Measurements from ENCODE around the gene RSRC1.

Gene RSRC1

DNA sequence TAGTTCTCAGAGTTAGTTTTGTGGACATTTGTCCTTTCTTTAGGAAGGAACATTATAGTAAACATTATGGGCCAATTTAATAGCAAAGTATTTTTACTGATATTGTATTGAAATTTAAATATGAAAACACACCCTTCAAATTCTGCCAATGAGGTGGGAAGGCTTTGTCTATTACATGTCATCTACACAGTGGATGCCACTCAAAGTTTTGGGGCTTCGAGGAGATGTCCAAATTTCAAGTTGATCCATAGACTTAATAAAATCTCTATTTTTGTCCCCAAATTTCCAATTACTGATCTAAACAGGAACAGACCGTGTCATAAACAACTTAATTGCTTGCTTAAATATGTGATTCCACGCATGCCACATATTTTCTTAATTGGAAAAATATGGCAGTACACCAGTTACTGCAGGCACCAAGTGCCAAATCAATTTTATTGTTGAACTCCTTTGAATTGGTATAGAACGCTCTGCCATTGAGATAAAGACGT is 5.4 kb upstream of the RSRC1 start:
- TF ChIP-seq ZC3H10 (CRISPR knock-in tag; IDR thresholded peaks at IDR 0.05) (no peak), SNAI2 (CRISPR knock-in tag; IDR thresholded peaks at IDR 0.05) (no peak), BACH2 (CRISPR knock-in tag; IDR thresholded peaks at IDR 0.05; ENCODE audit: borderline replicate concordance) (no peak), TOX (CRISPR knock-in tag; IDR thresholded peaks at IDR 0.05; ENCODE audit: borderline replicate concordance) (no peak), GLIS3 (CRISPR knock-in tag; IDR thresholded peaks at IDR 0.05) (no peak), TCF4 (CRISPR knock-in tag; IDR thresholded peaks at IDR 0.05; ENCODE audit: borderline replicate concordance) (no peak), OSR1 (CRISPR knock-in tag; IDR thresholded peaks at IDR 0.05) (no peak), ZFP30 (CRISPR knock-in tag; IDR thresholded peaks at IDR 0.05) (no peak)
- TF ChIP-seq, protein P1, sequence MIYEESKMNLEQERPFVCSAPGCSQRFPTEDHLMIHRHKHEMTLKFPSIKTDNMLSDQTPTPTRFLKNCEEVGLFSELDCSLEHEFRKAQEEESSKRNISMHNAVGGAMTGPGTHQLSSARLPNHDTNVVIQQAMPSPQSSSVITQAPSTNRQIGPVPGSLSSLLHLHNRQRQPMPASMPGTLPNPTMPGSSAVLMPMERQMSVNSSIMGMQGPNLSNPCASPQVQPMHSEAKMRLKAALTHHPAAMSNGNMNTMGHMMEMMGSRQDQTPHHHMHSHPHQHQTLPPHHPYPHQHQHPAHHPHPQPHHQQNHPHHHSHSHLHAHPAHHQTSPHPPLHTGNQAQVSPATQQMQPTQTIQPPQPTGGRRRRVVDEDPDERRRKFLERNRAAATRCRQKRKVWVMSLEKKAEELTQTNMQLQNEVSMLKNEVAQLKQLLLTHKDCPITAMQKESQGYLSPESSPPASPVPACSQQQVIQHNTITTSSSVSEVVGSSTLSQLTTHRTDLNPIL (CRISPR knock-in tag; IDR thresholded peaks at IDR 0.05; ENCODE audit: low read depth), result no peak
- TF ChIP-seq, protein P2, sequence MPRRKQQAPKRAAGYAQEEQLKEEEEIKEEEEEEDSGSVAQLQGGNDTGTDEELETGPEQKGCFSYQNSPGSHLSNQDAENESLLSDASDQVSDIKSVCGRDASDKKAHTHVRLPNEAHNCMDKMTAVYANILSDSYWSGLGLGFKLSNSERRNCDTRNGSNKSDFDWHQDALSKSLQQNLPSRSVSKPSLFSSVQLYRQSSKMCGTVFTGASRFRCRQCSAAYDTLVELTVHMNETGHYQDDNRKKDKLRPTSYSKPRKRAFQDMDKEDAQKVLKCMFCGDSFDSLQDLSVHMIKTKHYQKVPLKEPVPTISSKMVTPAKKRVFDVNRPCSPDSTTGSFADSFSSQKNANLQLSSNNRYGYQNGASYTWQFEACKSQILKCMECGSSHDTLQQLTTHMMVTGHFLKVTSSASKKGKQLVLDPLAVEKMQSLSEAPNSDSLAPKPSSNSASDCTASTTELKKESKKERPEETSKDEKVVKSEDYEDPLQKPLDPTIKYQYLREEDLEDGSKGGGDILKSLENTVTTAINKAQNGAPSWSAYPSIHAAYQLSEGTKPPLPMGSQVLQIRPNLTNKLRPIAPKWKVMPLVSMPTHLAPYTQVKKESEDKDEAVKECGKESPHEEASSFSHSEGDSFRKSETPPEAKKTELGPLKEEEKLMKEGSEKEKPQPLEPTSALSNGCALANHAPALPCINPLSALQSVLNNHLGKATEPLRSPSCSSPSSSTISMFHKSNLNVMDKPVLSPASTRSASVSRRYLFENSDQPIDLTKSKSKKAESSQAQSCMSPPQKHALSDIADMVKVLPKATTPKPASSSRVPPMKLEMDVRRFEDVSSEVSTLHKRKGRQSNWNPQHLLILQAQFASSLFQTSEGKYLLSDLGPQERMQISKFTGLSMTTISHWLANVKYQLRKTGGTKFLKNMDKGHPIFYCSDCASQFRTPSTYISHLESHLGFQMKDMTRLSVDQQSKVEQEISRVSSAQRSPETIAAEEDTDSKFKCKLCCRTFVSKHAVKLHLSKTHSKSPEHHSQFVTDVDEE (CRISPR knock-in tag; IDR thresholded peaks at IDR 0.05), result no peak
- ATAC-seq, result no peak; the same call in 2 of the 3 replicates

DNA sequence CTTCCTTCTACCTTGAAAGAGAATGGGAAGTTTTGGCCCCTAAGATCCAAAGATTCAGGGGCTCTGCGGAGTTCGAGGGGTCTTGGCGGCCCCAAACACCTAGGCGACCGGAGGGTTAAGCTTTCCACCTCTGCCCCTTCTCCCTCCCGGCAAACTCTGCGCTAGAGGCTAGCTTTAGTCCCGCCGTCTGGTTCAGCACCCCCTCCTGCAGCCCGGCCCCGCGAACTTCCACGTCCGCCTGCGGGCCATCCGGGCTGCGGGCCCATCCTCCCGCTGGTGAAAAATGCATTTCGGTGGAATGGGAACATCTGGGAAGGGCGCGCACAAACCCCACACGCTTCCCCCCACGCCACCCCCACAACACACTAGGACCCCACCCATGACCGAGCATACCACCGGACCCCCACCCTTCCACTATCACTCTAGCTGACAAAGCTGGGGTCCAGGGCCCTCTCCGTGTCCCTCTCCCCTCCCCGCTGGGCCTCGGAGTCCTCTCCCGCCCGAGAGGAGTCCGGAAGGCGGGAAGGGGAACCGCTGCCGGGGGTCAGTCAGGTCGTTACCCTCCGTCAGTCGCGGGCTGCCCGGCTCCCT is 4.7 kb upstream of the RSRC1 start:
- ATAC-seq, result peak; percentile 59
- TF ChIP-seq ZFP30 (CRISPR knock-in tag; IDR thresholded peaks at IDR 0.05), result no peak

DNA sequence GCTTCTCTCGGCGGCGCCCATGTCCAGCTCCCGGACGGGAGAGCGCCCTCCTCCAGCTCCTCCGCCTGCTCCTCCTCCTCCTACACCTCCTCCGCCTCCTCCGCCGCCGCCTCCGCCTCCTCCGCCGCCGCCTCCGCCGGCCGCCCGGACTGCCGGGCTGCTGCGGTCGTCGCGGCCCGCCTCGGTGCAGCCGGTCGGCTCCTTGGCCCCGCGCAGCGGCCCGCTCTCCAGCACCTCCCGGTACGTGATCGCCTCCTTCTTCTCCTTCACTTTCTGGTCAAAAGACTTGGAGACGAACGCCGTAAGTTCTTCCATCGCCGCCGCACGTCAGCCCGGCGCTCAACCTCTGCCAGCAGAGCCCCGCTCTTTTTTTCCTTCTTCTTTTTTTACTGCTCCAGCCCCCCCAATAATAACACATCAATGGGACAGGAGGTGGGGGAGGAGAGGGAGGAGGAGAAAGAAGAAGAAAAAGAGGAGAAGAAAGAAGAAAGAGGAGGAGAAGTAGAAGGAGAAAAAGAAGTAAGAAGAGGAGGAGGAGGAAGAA is 4.1 kb upstream of the RSRC1 start:
- no peak for TF ChIP-seq OSR1 (CRISPR knock-in tag; IDR thresholded peaks at IDR 0.05)
- no peak for TF ChIP-seq ZNF565 (CRISPR knock-in tag; conservative IDR thresholded peaks at IDR 0.05; ENCODE audit: low read depth)
- no peak for TF ChIP-seq RARB (CRISPR knock-in tag; IDR thresholded peaks at IDR 0.05)
- no peak for TF ChIP-seq ESRRG (CRISPR knock-in tag; IDR thresholded peaks at IDR 0.05)
- TF ChIP-seq, protein P2 (CRISPR knock-in tag; IDR thresholded peaks at IDR 0.05), result 0 out of 2 replicates have a peak, but pooled peaks have one; percentile 18
- no peak for TF ChIP-seq TOX (CRISPR knock-in tag; IDR thresholded peaks at IDR 0.05; ENCODE audit: borderline replicate concordance)
- TF ChIP-seq ZNF70 (CRISPR knock-in tag; IDR thresholded peaks at IDR 0.05), result 0 out of 2 replicates have a peak, but pooled peaks have one; percentile 23
- TF ChIP-seq SNAI2 (CRISPR knock-in tag; IDR thresholded peaks at IDR 0.05), result no peak
- no peak for TF ChIP-seq CSDC2 (CRISPR knock-in tag; IDR thresholded peaks at IDR 0.05)
- no peak for TF ChIP-seq TCF4 (CRISPR knock-in tag; IDR thresholded peaks at IDR 0.05; ENCODE audit: borderline replicate concordance)
- TF ChIP-seq PPARA (CRISPR knock-in tag; IDR thresholded peaks at IDR 0.05; ENCODE audit: borderline replicate concordance), result no peak
- 0 out of 2 replicates have a peak, but pooled peaks have one; percentile 41 for TF ChIP-seq ZNF8 (CRISPR knock-in tag; IDR thresholded peaks at IDR 0.05)
- TF ChIP-seq ISL1 (CRISPR knock-in tag; IDR thresholded peaks at IDR 0.05), result no peak
- TF ChIP-seq, protein P3, sequence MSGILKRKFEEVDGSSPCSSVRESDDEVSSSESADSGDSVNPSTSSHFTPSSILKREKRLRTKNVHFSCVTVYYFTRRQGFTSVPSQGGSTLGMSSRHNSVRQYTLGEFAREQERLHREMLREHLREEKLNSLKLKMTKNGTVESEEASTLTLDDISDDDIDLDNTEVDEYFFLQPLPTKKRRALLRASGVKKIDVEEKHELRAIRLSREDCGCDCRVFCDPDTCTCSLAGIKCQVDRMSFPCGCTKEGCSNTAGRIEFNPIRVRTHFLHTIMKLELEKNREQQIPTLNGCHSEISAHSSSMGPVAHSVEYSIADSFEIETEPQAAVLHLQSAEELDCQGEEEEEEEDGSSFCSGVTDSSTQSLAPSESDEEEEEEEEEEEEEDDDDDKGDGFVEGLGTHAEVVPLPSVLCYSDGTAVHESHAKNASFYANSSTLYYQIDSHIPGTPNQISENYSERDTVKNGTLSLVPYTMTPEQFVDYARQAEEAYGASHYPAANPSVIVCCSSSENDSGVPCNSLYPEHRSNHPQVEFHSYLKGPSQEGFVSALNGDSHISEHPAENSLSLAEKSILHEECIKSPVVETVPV (CRISPR knock-in tag; IDR thresholded peaks at IDR 0.05), result no peak
- peak; percentile 92 for TF ChIP-seq ZFP3 (CRISPR knock-in tag; IDR thresholded peaks at IDR 0.05)
- TF ChIP-seq, protein P4, sequence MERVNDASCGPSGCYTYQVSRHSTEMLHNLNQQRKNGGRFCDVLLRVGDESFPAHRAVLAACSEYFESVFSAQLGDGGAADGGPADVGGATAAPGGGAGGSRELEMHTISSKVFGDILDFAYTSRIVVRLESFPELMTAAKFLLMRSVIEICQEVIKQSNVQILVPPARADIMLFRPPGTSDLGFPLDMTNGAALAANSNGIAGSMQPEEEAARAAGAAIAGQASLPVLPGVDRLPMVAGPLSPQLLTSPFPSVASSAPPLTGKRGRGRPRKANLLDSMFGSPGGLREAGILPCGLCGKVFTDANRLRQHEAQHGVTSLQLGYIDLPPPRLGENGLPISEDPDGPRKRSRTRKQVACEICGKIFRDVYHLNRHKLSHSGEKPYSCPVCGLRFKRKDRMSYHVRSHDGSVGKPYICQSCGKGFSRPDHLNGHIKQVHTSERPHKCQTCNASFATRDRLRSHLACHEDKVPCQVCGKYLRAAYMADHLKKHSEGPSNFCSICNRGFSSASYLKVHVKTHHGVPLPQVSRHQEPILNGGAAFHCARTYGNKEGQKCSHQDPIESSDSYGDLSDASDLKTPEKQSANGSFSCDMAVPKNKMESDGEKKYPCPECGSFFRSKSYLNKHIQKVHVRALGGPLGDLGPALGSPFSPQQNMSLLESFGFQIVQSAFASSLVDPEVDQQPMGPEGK (CRISPR knock-in tag; IDR thresholded peaks at IDR 0.05; ENCODE audit: borderline replicate concordance), result peak; percentile 55; the same call in 1 of the 2 replicates
- TF ChIP-seq, protein P5, sequence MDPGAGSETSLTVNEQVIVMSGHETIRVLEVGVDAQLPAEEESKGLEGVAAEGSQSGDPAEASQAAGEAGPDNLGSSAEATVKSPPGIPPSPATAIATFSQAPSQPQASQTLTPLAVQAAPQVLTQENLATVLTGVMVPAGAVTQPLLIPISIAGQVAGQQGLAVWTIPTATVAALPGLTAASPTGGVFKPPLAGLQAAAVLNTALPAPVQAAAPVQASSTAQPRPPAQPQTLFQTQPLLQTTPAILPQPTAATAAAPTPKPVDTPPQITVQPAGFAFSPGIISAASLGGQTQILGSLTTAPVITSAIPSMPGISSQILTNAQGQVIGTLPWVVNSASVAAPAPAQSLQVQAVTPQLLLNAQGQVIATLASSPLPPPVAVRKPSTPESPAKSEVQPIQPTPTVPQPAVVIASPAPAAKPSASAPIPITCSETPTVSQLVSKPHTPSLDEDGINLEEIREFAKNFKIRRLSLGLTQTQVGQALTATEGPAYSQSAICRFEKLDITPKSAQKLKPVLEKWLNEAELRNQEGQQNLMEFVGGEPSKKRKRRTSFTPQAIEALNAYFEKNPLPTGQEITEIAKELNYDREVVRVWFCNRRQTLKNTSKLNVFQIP (CRISPR knock-in tag; IDR thresholded peaks at IDR 0.05; ENCODE audit: borderline replicate concordance, low read depth), result no peak
- peak; percentile 56 for ATAC-seq

All from SK-N-SH treated with all-trans-retinoic acid at 6 μM for 48 hours (cell line).